Measurements from ENCODE around the gene ZNF598. TPM values are rescaled to one million over a fixed set of nuclear protein-coding genes. Genes with fewer than 3 reads are reported as not detected.

Gene ZNF598
- total RNA-seq, 1 donor from 2014 or later: 52.7 TPM

GRCh38 chr16:1950047-1950446, 59.6 kb downstream of the ZNF598 start:
- no peak for DNase-seq (ENCODE audit: low spot score in 2 of 2, unreplicated experiment in 2 of 2)
- H3K36me3 Mint-ChIP-seq: no peaks in the 10 kb centered on the region
- no peak for TF ChIP-seq CTCF (IDR thresholded peaks at IDR 0.05; ENCODE audit: unreplicated experiment)
- no peak overlapping the region for H3K4me3 Mint-ChIP-seq
- no peaks in the 10 kb centered on the region for H3K27me3 Mint-ChIP-seq (ENCODE audit: low read depth)
- no peak overlapping the region for H3K27ac Mint-ChIP-seq
- H3K9me3 Mint-ChIP-seq: no peaks in the 10 kb centered on the region
- H3K4me1 Mint-ChIP-seq: no peaks in the 10 kb centered on the region

GRCh38 chr16:1949507-1949906, 60.1 kb downstream of the ZNF598 start:
- no peak for TF ChIP-seq CTCF (IDR thresholded peaks at IDR 0.05; ENCODE audit: unreplicated experiment)
- H3K27me3 Mint-ChIP-seq (ENCODE audit: low read depth): no peaks in the 10 kb centered on the region
- H3K36me3 Mint-ChIP-seq: no peaks in the 10 kb centered on the region
- H3K27ac Mint-ChIP-seq: no peak overlapping the region
- no peak overlapping the region for H3K4me3 Mint-ChIP-seq
- DNase-seq (ENCODE audit: low spot score in 2 of 2, unreplicated experiment in 2 of 2): no peak
- H3K4me1 Mint-ChIP-seq: no peaks in the 10 kb centered on the region
- no peaks in the 10 kb centered on the region for H3K9me3 Mint-ChIP-seq

Other genes with a start within 250 kb of the ZNF598 start
- 56.6 to 58.4 TPM (median 57.7 TPM) in 3 replicates for gene NME3, start 238.3 kb downstream of the ZNF598 start, total RNA-seq
- 32.3 to 41.5 TPM (median 35.2 TPM) in 3 replicates for gene EME2, start 237.0 kb downstream of the ZNF598 start, total RNA-seq
- 62.2 to 65.3 TPM (median 63.9 TPM) in 3 replicates for gene MRPS34, start 236.7 kb downstream of the ZNF598 start, total RNA-seq
- 49.6 to 51.4 TPM (median 50.0 TPM) in 3 replicates for gene SPSB3, start 227.2 kb downstream of the ZNF598 start, total RNA-seq
- gene NUBP2, start 226.9 kb downstream of the ZNF598 start, total RNA-seq: 62.9 to 65.3 TPM (median 63.6 TPM) in 3 replicates
- gene IGFALS, start 216.1 kb downstream of the ZNF598 start, total RNA-seq: 0.34 to 0.63 TPM (median 0.35 TPM) in 3 replicates
- gene HAGH, start 183.0 kb downstream of the ZNF598 start, total RNA-seq: 27.8 to 29.8 TPM (median 29.7 TPM) in 3 replicates
- gene FAHD1, start 182.6 kb downstream of the ZNF598 start, total RNA-seq: 21.3 to 24.1 TPM (median 23.1 TPM) in 3 replicates
- not detected in 3 replicates for gene MEIOB, start 137.7 kb downstream of the ZNF598 start, total RNA-seq
- 0.22 to 0.36 TPM in 2 of 3 replicates, not detected in the other for gene HS3ST6, start 91.4 kb downstream of the ZNF598 start, total RNA-seq
- gene MSRB1, start 66.6 kb downstream of the ZNF598 start, total RNA-seq: 13.1 to 14.1 TPM (median 13.4 TPM) in 3 replicates
- 0.40 to 0.45 TPM in 2 of 3 replicates, not detected in the other for gene RPL3L, start 55.1 kb downstream of the ZNF598 start, total RNA-seq
- 92.9 to 103 TPM (median 95.0 TPM) in 3 replicates for gene NDUFB10, start 50.3 kb downstream of the ZNF598 start, total RNA-seq
- 2,265 to 2,496 TPM (median 2,379 TPM) in 3 replicates for gene RPS2, start 45.0 kb downstream of the ZNF598 start, total RNA-seq
- gene RNF151, start 43.0 kb downstream of the ZNF598 start, total RNA-seq: not detected in 3 replicates
- gene TBL3, start 37.8 kb downstream of the ZNF598 start, total RNA-seq: 35.5 to 40.6 TPM (median 37.2 TPM) in 3 replicates
- 0.42 to 1.3 TPM (median 0.73 TPM) in 3 replicates for gene NOXO1, start 28.4 kb downstream of the ZNF598 start, total RNA-seq
- gene GFER, start 25.6 kb downstream of the ZNF598 start, total RNA-seq: 22.8 to 26.5 TPM (median 23.7 TPM) in 3 replicates
- 0.49 to 1.3 TPM (median 1.0 TPM) in 3 replicates for gene SYNGR3, start 19.9 kb downstream of the ZNF598 start, total RNA-seq
- gene NPW, start 10.0 kb upstream of the ZNF598 start, total RNA-seq: 14.0 to 16.1 TPM (median 15.4 TPM) in 3 replicates
- 48.1 to 55.1 TPM (median 51.3 TPM) in 3 replicates for gene NHERF2, start 17.1 kb upstream of the ZNF598 start, total RNA-seq
- 27.6 to 31.1 TPM (median 29.7 TPM) in 3 replicates for gene NTHL1, start 38.0 kb upstream of the ZNF598 start, total RNA-seq
- 242 to 250 TPM (median 243 TPM) in 3 replicates for gene TSC2, start 38.2 kb upstream of the ZNF598 start, total RNA-seq
- gene PKD1, start 126.1 kb upstream of the ZNF598 start, total RNA-seq: 173 to 183 TPM (median 175 TPM) in 3 replicates
- gene RAB26, start 138.8 kb upstream of the ZNF598 start, total RNA-seq: 1.1 to 1.5 TPM (median 1.3 TPM) in 3 replicates
- 63.1 to 68.5 TPM (median 66.1 TPM) in 3 replicates for gene TRAF7, start 146.0 kb upstream of the ZNF598 start, total RNA-seq
- gene CASKIN1, start 186.8 kb upstream of the ZNF598 start, total RNA-seq: 8.9 to 9.8 TPM (median 9.8 TPM) in 3 replicates
- 45.9 to 49.0 TPM (median 47.2 TPM) in 3 replicates for gene MLST8, start 195.6 kb upstream of the ZNF598 start, total RNA-seq
- gene BRICD5, start 201.0 kb upstream of the ZNF598 start, total RNA-seq: 11.9 to 14.4 TPM (median 13.0 TPM) in 3 replicates
- 15.2 to 17.9 TPM (median 16.8 TPM) in 3 replicates for gene PGP, start 205.0 kb upstream of the ZNF598 start, total RNA-seq
- 29.3 to 36.3 TPM (median 33.0 TPM) in 3 replicates for gene E4F1, start 213.8 kb upstream of the ZNF598 start, total RNA-seq
- gene DNASE1L2, start 226.6 kb upstream of the ZNF598 start, total RNA-seq: 1.0 to 1.4 TPM (median 1.2 TPM) in 3 replicates
- 53.3 to 54.8 TPM (median 54.5 TPM) in 3 replicates for gene ECI1, start 241.8 kb upstream of the ZNF598 start, total RNA-seq

Measured in mesothelial cell of epicardium (in vitro differentiated cells).